ENCODE results near the gene ANAPC15.

The ANAPC15 gene

DNA sequence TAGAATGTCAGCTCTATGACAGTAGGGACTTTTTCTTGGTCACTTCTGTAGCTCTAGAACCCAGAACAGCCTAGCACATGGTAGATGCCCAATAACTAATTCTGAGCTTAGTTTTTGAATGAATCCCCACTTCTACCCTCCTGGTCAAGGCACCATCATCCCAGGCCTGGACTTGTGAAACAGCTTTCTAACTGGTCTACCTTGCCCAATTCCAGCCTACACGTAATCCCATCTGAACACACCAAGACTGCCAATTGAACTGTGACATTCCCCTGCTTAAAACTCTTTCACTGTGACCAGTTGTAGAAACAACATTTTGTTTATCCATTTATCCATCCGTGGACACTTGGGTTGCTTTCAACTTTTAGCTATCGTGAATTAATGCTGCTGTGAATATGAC lies 16.9 kb upstream of the ANAPC15 start:
- in situ Hi-C loops (cut with MboI; ENCODE audit: low pct_unique_long_range_greater_than_20kb, low sequenced_read_pairs) = no loop called here
- no peak for DNase-seq

GRCh38 chr11:72127923-72128322 lies 15.4 kb upstream of the ANAPC15 start:
- no peak for DNase-seq
- in situ Hi-C loops (cut with MboI; ENCODE audit: low pct_unique_long_range_greater_than_20kb, low sequenced_read_pairs) = no loop called here

DNA sequence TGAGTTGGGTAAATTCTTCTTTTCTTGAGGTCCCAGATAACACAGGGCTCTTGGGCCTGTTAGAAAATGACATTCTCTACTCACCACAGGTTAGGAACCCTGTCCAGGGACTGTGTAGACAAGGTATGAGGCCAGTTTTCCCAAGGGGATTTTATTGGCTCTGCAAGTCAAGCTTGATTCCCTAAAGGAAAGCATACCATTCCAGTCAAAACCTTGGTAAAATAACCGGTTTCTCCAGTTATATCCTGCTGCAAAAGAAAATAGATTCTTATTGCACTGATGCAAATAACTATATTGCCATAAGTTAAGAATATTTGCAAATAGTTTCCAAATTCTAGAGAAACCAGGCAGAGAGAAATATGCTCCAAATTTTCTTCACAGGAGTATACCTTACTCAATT lies 13.5 kb upstream of the ANAPC15 start:
- no peak for DNase-seq
- in situ Hi-C loops (cut with MboI; ENCODE audit: low pct_unique_long_range_greater_than_20kb, low sequenced_read_pairs) = no loop called here

- in situ Hi-C loops (cut with MboI; ENCODE audit: low pct_unique_long_range_greater_than_20kb, low sequenced_read_pairs) = no loop called here
- no peak for DNase-seq
Observed at GRCh38 chr11:72124046-72124445, 11.6 kb upstream of the ANAPC15 start.

GRCh38 chr11:72123117-72123653 lies 10.7 kb upstream of the ANAPC15 start:
- DNase-seq = no peak
- in situ Hi-C loops (cut with MboI; ENCODE audit: low pct_unique_long_range_greater_than_20kb, low sequenced_read_pairs) = no loop called here

- no peak for DNase-seq
- in situ Hi-C loops (cut with MboI; ENCODE audit: low pct_unique_long_range_greater_than_20kb, low sequenced_read_pairs) = no loop called here
Observed at GRCh38 chr11:72122607-72123006, 10.1 kb upstream of the ANAPC15 start.

- in situ Hi-C loops (cut with MboI; ENCODE audit: low pct_unique_long_range_greater_than_20kb, low sequenced_read_pairs) = no loop called here
- no peak for DNase-seq
Observed at GRCh38 chr11:72120930-72121329, 8.4 kb upstream of the ANAPC15 start.

DNA sequence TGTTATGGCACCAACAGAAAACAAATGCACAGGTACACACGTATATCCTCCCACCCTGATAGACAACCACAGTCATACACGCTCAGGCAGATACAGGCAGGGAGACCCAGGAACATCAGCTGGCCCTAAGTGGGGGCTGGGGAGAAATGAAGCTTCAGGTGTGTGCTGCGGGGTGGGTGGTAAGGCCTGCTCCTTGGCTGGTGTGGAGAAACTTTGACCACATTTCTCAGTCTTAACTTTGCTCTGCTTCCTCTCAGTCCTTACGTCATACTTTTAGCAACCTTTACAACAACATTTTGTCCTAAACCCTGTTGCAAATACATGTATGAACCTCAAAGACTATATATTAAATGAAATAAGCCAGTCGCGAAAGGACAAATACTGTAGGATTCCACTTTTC lies 6.7 kb upstream of the ANAPC15 start:
- no peak for DNase-seq
- in situ Hi-C loops (cut with MboI; ENCODE audit: low pct_unique_long_range_greater_than_20kb, low sequenced_read_pairs) = no loop called here

DNA sequence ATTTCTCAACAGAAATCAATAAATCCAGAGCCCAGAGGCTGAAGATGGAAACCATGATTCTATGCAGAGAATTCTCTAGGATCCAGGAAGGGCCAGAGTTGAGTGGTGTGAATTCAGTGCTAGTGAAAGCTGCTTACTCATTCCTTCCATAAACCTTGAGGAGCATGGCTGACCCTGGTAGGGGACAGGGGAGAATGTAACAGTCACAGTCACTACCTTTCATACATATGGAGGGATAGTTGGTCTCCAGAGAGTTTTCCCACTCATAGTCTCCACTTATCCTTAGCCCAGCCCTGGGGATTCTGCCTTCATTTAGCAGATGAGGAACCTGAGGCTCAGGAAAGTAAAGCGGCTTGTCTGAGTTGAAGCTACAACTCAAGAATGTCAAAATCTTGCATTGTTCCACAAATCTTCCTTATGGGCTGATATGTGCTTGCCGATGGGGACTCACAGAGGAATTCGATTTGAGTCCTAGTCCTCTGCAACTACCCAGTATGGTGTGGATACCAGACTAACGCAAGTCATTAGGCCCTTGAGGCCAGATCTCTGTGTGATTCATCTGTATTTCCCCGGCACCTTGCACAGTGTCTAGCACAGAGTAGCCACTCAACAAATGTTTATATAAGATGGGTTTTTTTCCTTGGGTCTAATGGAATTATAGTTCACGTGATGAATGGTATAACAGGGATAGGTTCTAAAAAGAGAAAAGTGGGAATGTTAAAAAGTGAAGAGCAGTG lies 3.7 kb upstream of the ANAPC15 start:
- in situ Hi-C loops (cut with MboI; ENCODE audit: low pct_unique_long_range_greater_than_20kb, low sequenced_read_pairs) = no loop called here
- DNase-seq = no peak

DNA sequence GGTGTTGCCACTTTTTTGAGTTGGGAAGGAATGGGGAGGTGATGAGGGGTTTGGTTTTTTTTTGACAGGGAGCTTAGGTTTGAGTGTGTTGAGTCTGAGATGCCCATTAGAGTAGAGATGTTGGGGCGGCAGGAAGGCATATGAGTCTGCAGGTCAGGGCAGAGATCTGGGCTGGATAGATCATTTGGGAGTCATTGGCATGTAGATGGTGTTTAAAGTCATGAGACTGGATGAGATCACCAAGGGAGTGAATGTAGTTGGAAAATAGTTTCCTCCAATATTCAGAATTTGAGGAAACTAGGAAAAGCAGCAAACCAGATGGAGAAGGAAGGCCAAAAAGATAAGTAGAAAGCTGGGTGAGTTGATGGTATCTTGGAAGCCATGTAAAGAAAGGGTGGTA lies 2.1 kb upstream of the ANAPC15 start:
- in situ Hi-C loops (cut with MboI; ENCODE audit: low pct_unique_long_range_greater_than_20kb, low sequenced_read_pairs) = no loop called here

DNA sequence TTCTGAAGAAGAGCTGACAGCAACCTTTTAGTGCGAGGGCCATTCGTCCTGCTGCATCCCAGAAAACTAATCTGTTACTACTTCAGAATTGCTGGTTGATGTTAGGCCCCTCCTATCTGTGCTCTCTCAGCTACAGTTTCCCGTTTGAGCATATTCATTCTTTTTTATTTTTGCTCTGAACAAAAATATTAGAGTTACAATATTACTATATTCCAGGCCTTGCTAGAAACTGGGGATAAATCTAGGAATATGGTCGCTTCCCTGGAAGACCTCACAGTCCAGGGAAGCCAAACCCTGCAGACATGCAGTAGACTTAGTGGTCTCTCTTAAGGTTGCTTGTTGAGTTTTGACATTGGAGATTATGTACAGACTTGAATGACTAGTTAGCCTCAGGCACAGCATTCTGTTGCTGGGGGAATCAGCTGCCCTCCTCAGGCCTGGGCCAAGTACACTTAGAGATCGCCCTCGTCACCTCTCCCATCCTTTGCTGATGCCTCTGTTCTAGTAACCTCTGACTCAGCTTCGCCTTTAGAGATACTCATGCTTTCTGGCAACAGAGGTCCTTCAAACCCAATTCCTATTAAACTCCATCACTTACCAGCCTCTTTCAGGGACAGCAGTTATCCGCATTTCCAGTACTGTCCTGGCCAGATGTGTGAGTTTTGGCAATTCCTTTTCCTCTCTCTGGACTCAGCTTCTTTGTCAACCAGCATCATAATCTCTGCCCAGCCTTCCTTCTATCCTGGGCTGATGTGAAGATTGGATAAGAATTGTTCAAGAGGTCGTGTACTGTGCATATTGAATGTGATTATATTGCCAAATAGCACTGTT lies 698 bp upstream of the ANAPC15 start:
- in situ Hi-C loops (cut with MboI; ENCODE audit: low pct_unique_long_range_greater_than_20kb, low sequenced_read_pairs) = no loop called here
- no peak for DNase-seq

More for the DNA sequence above, 2.1 kb upstream of the ANAPC15 start:
- no peak for DNase-seq

- in situ Hi-C loops (cut with MboI; ENCODE audit: low pct_unique_long_range_greater_than_20kb, low sequenced_read_pairs) = no loop called here
- DNase-seq = no peak
Observed at GRCh38 chr11:72111300-72112142, 974 bp downstream of the ANAPC15 start.

DNA sequence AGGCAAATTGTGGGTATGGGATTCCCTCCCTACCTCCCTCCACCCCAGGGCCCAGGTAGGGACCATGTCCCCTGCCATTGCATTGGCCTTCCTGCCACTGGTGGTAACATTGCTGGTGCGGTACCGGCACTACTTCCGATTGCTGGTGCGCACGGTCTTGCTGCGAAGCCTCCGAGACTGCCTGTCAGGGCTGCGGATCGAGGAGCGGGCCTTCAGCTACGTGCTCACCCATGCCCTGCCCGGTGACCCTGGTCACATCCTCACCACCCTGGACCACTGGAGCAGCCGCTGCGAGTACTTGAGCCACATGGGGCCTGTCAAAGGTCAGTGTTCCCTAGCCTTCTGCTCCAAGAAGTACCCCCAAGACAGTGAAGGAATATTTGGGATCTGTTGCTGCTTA lies 6.6 kb downstream of the ANAPC15 start, which contains the start of gene TOMT:
Gene TOMT, plus strand, starts transcription at position 37 of the 400 bp plus-strand sequence. Its CDS starts 28 bp downstream, at position 65.
- in situ Hi-C loops (cut with MboI; ENCODE audit: low pct_unique_long_range_greater_than_20kb, low sequenced_read_pairs) = no loop called here

GRCh38 chr11:72103754-72104167 lies 8.7 kb downstream of the ANAPC15 start:
- DNase-seq = no peak
- in situ Hi-C loops (cut with MboI; ENCODE audit: low pct_unique_long_range_greater_than_20kb, low sequenced_read_pairs) = no loop called here

More for the DNA sequence above, 6.6 kb downstream of the ANAPC15 start, which contains the start of gene TOMT:
- no peak for DNase-seq

DNA sequence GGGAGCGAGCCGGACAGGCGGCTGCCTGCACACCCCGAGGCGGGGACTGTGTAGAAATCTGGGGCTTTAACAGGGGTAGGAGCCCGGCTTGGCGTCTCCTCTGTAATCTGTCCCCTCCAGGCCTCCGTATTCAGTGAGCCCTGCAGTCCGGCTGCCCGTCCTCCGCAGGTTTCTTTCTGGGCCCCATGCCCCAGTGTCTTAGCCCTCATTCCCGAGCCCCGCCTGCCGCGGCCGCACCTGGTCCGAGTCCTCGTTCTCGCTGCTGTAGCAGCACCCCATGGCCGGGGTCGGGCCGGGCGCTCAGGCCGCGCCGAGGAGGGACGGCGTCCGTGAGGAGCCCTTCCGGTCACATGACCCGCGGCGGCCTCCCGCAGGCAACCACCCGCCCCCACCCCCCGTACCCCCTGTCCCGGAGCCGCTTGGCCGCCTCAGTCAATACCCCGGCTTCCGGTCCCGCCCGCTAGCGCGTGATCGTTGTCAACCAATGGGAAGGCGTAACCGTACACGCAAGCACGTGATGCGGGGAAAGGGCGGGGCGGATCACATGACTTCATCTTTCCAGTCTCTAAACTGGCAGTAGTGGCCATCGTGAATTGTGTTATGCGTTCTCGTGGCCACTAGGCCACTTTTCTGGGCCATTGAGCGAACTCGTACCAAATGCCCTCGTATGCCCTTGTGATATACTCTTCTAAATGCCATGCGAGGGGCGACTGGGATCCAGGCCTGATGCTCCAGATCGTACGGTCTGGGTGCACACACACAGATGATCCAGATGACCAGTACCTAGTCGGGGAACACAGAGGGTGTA lies 9.3 kb downstream of the ANAPC15 start, which contains the start of gene LAMTOR1:
Gene LAMTOR1, minus strand, starts transcription at position 352 of the 808 bp plus-strand sequence. Its CDS starts 73 bp downstream, at position 279.
- peak; percentile 98 for DNase-seq
- in situ Hi-C loops (cut with MboI; ENCODE audit: low pct_unique_long_range_greater_than_20kb, low sequenced_read_pairs) = no loop called here

GRCh38 chr11:72102631-72102945 lies 9.9 kb downstream of the ANAPC15 start:
- DNase-seq = no peak
- in situ Hi-C loops (cut with MboI; ENCODE audit: low pct_unique_long_range_greater_than_20kb, low sequenced_read_pairs) = no loop called here

DNA sequence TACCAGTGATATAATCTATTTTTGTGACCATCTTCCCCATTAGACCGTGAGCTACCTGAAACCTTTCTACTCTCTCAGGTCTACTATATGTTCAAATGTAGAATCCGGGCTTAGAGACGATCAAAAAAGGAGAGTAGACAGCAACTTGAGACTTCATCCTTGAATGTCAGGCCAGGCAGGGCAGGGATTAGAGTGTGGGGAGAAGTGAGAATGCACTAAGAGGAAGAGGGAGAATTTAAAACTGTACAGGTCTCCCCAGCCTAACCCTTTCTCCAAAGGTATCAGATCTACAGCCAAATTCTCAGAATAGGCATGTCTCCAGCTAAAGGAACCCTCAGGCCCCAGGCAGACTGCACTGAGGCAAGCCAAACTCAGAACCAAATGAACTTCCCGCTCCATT lies 10.3 kb downstream of the ANAPC15 start:
- DNase-seq = peak; percentile 16
- in situ Hi-C loops (cut with MboI; ENCODE audit: low pct_unique_long_range_greater_than_20kb, low sequenced_read_pairs) = no loop called here

DNA sequence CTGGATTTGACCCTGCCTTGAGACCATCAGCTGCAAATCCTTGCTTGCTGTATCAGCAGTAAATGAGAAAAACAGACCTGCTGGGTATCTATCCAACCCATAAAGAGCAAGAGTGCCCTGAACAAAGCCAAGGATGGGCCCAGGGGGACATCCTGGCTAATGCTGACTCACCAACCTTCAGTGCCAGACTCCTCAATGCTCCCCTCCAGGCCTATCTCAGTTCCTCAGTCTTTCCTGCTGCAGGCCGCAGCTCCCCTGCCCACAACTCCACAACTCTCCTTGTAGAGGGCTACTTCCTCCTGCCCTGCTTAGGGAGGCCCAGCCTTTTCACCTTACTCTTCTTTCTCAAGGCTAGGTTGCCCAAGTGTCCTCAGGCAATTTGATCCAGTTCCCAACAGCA lies 12.0 kb downstream of the ANAPC15 start:
- DNase-seq = peak; percentile 91
- in situ Hi-C loops (cut with MboI; ENCODE audit: low pct_unique_long_range_greater_than_20kb, low sequenced_read_pairs) = no loop called here
